Liver (tissue), 9 donors: ENCODE results near the gene PLEKHA6. TPM values are rescaled to one million over a fixed set of nuclear protein-coding genes. Genes with fewer than 3 reads are reported as not detected.

ENCODE experiments used
- DNase-seq: peaks from one replicate; pipeline ENCODE4 v3.0.0-alpha.2; 2017; ENCODE audit warnings: low spot score
- H3K27ac ChIP-seq, 2 donors: one replicate each; pipeline ENCODE4 v1.7.0; 2013; ENCODE audit warnings: inconsistent platforms in 2 of 2, low read length in 2 of 2, control low read depth in 1 of 2, low read depth in 1 of 2, mild to moderate bottlenecking in 1 of 2
- H3K27me3 ChIP-seq, 4 donors: one replicate each; pipeline versions ENCODE4 v1.6.1 to v1.7.0; 2013; ENCODE audit warnings: low read length in 3 of 4, inconsistent platforms in 1 of 4, mild to moderate bottlenecking in 1 of 4, moderate library complexity in 1 of 4; ENCODE audit not compliant: control insufficient read depth in 4 of 4, insufficient read depth in 4 of 4
- H3K36me3 ChIP-seq, 4 donors: one replicate each; pipeline versions ENCODE4 v1.6.1 to v1.7.0; 2013; ENCODE audit warnings: low read length in 3 of 4, mild to moderate bottlenecking in 3 of 4, low read depth in 1 of 4, moderate library complexity in 1 of 4; ENCODE audit not compliant: control insufficient read depth in 4 of 4, insufficient read depth in 3 of 4
- H3K4me1 ChIP-seq, 4 donors: one replicate each; pipeline versions ENCODE4 v1.6.1 to v1.7.0; 2013; ENCODE audit warnings: low read length in 3 of 4, mild to moderate bottlenecking in 3 of 4, moderate library complexity in 1 of 4; ENCODE audit not compliant: control insufficient read depth in 4 of 4, insufficient read depth in 4 of 4
- H3K4me3 ChIP-seq, 3 donors: one replicate each; pipeline versions ENCODE4 v1.6.1 to v1.7.0; 2013; ENCODE audit warnings: low read length in 3 of 3, control low read depth in 1 of 3, low read depth in 1 of 3, mild to moderate bottlenecking in 1 of 3
- H3K9ac ChIP-seq, 2 donors: one replicate each; pipeline ENCODE4 v1.7.0; 2013; ENCODE audit warnings: low read length in 2 of 2, mild to moderate bottlenecking in 2 of 2, moderate library complexity in 2 of 2, control low read depth in 1 of 2, low read depth in 1 of 2
- H3K9me3 ChIP-seq, 4 donors: one replicate each; pipeline versions ENCODE4 v1.6.1 to v1.7.0; 2013; ENCODE audit warnings: low read length in 3 of 4; ENCODE audit not compliant: control insufficient read depth in 4 of 4
- ATF3 ChIP-seq: IDR thresholded peaks from 2 replicates; pipeline ENCODE4 v1.6.1; 2016; ENCODE audit warnings: antibody characterized with exemption
- CTCF ChIP-seq: fragments of 150-350 bp; IDR thresholded peaks from 2 replicates; pipeline ENCODE4 v1.5.1; 2017; ENCODE audit warnings: improper control_type of control experiment, low read depth, low read length; ENCODE audit not compliant: missing input control
- EGR1 ChIP-seq, 2 donors: IDR thresholded peaks; 2 replicates each; pipeline ENCODE4 v1.6.1; 2016 to 2018; ENCODE audit warnings: antibody characterized with exemption in 2 of 2, low read depth in 2 of 2
- FOXA1 ChIP-seq: IDR thresholded peaks from 2 replicates; pipeline ENCODE4 v1.6.1; 2016; ENCODE audit warnings: antibody characterized with exemption
- FOXA2 ChIP-seq: IDR thresholded peaks from 2 replicates; pipeline ENCODE4 v1.6.1; 2016; ENCODE audit warnings: antibody characterized with exemption
- GABPA ChIP-seq, 2 donors: IDR thresholded peaks in 1 of 2; conservative IDR thresholded peaks in 1 of 2; 2 replicates each; pipeline ENCODE4 v1.6.1; 2016; ENCODE audit warnings: antibody characterized with exemption in 2 of 2, mild to moderate bottlenecking in 1 of 2, moderate library complexity in 1 of 2
- HNF4A ChIP-seq, 2 donors: conservative IDR thresholded peaks; 2 replicates each; pipeline ENCODE4 v1.6.1; 2016; ENCODE audit warnings: antibody characterized with exemption in 2 of 2, mild to moderate bottlenecking in 2 of 2
- HNF4G ChIP-seq: IDR thresholded peaks from 2 replicates; pipeline ENCODE4 v1.6.1; 2016; ENCODE audit warnings: antibody characterized with exemption
- NR2F2 ChIP-seq: IDR thresholded peaks from 2 replicates; pipeline ENCODE4 v1.6.1; 2016; ENCODE audit warnings: antibody characterized with exemption
- RAD21 ChIP-seq, 2 donors: IDR thresholded peaks; 2 replicates each; pipeline ENCODE4 v1.6.1; 2016; ENCODE audit warnings: antibody characterized with exemption in 2 of 2, mild to moderate bottlenecking in 2 of 2
- RXRA ChIP-seq, 2 donors: IDR thresholded peaks; 2 replicates each; pipeline ENCODE4 v1.6.1; 2017 to 2018; ENCODE audit warnings: antibody characterized with exemption in 2 of 2, mild to moderate bottlenecking in 1 of 2
- SP1 ChIP-seq: IDR thresholded peaks from 2 replicates; pipeline ENCODE4 v1.6.1; 2018; ENCODE audit warnings: antibody characterized with exemption, mild to moderate bottlenecking
- TAF1 ChIP-seq: conservative IDR thresholded peaks from 2 replicates; pipeline ENCODE4 v1.6.1; 2016; ENCODE audit warnings: antibody characterized with exemption, mild to moderate bottlenecking
- YY1 ChIP-seq: IDR thresholded peaks from 2 replicates; pipeline ENCODE4 v1.6.1; 2016; ENCODE audit warnings: antibody characterized with exemption, mild to moderate bottlenecking
- ZBTB33 ChIP-seq: IDR thresholded peaks from 2 replicates; pipeline ENCODE4 v1.6.1; 2016; ENCODE audit warnings: antibody characterized with exemption
- WGBS: extraction: QIAGEN DNeasy Blood & Tissue Kit; methylation state at CpG from one replicate; pipeline ENCODE4 v1.1.7; 2013; 5-methylcytosine and 5-hydroxymethylcytosine counted together
- polyA plus RNA-seq, 2 donors: library from polyadenylated mRNA; stranded (reverse) in 1 of 2; unstranded in 1 of 2; fragments of 200-250 nt in 1 of 2; fragments of >200 nt in 1 of 2; fragmentation: Nextera tagmentation in 1 of 2; extraction: Ambion mirVana in 1 of 2; gene quantifications; one replicate each; pipeline versions ENCODE4 v1.2.1 to v1.2.3, GENCODE V29; 2013 to 2015
- total RNA-seq, 2 donors: library from RNA; depleted of rRNA; stranded (reverse); fragments of >200 nt; gene quantifications; one replicate each; pipeline ENCODE4 v1.2.3, GENCODE V29; 2014
- TF ChIP-seq, protein P1 (sequence below): IDR thresholded peaks from 2 replicates; pipeline ENCODE4 v1.6.1; 2016; ENCODE audit warnings: antibody characterized with exemption
- TF ChIP-seq, protein P2 (sequence below): IDR thresholded peaks from 2 replicates; pipeline ENCODE4 v1.6.1; 2016; ENCODE audit warnings: antibody characterized with exemption, mild to moderate bottlenecking
- donor health status: healthy.
- donor health status: healthy.
- donor health status: healthy.
- donor health status: healthy.
- donor health status: healthy.

The PLEKHA6 gene
- total and polyA plus RNA-seq, 4 donors: 5.3 to 12.8 (median 7.6) TPM

- TF ChIP-seq ATF3 (no peak), RAD21 (IDR thresholded peaks at IDR 0.05) (no peak)
Observed at GRCh38 chr1:204354579-204354978, 5.2 kb downstream of the PLEKHA6 start (continued).

GRCh38 chr1:204353213-204353910, 6.4 kb downstream of the PLEKHA6 start:
- WGBS: 89% methylated on average over 5 of the region's 5 CpGs
- Histone ChIP-seq H3K9ac (no peak overlapping the region), H3K27ac (no peak overlapping the region), H3K27me3 (no peaks in the 10 kb centered on the region), H3K9me3 (no peaks in the 10 kb centered on the region), H3K36me3 (no peaks in the 10 kb centered on the region), H3K4me1 (peaks cover 0 to under 1% (median 0%) of the 10 kb centered on the region in 4 donors), H3K4me3 (no peak overlapping the region)
- no peak for TF ChIP-seq GABPA (IDR thresholded peaks at IDR 0.05 in 1 of 2, conservative IDR thresholded peaks at IDR 0.05 in 1 of 2)
- no peak for TF ChIP-seq ZBTB33
- DNase-seq: no peak

- H3K27me3 ChIP-seq: no peaks in the 10 kb centered on the region
- no peaks in the 10 kb centered on the region for H3K9me3 ChIP-seq
- H3K4me3 ChIP-seq: no peak overlapping the region
- H3K27ac ChIP-seq: no peak overlapping the region
- H3K36me3 ChIP-seq: no peaks in the 10 kb centered on the region
- TF ChIP-seq HNF4G (no peak), SP1 (no peak), FOXA2 (no peak), RXRA (IDR thresholded peaks at IDR 0.05) (no peak), EGR1 (IDR thresholded peaks at IDR 0.05; ENCODE audit: low read depth in 2 of 2) (no peak), NR2F2 (no peak), YY1 (no peak), RAD21 (IDR thresholded peaks at IDR 0.05) (no peak), FOXA1 (no peak), ATF3 (no peak), HNF4A (conservative IDR thresholded peaks at IDR 0.05) (no peak), GABPA (IDR thresholded peaks at IDR 0.05 in 1 of 2, conservative IDR thresholded peaks at IDR 0.05 in 1 of 2) (no peak), TAF1 (no peak), ZBTB33 (no peak), CTCF (no peak)
- TF ChIP-seq, protein P1, sequence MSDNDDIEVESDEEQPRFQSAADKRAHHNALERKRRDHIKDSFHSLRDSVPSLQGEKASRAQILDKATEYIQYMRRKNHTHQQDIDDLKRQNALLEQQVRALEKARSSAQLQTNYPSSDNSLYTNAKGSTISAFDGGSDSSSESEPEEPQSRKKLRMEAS: no peak
- TF ChIP-seq, protein P2, sequence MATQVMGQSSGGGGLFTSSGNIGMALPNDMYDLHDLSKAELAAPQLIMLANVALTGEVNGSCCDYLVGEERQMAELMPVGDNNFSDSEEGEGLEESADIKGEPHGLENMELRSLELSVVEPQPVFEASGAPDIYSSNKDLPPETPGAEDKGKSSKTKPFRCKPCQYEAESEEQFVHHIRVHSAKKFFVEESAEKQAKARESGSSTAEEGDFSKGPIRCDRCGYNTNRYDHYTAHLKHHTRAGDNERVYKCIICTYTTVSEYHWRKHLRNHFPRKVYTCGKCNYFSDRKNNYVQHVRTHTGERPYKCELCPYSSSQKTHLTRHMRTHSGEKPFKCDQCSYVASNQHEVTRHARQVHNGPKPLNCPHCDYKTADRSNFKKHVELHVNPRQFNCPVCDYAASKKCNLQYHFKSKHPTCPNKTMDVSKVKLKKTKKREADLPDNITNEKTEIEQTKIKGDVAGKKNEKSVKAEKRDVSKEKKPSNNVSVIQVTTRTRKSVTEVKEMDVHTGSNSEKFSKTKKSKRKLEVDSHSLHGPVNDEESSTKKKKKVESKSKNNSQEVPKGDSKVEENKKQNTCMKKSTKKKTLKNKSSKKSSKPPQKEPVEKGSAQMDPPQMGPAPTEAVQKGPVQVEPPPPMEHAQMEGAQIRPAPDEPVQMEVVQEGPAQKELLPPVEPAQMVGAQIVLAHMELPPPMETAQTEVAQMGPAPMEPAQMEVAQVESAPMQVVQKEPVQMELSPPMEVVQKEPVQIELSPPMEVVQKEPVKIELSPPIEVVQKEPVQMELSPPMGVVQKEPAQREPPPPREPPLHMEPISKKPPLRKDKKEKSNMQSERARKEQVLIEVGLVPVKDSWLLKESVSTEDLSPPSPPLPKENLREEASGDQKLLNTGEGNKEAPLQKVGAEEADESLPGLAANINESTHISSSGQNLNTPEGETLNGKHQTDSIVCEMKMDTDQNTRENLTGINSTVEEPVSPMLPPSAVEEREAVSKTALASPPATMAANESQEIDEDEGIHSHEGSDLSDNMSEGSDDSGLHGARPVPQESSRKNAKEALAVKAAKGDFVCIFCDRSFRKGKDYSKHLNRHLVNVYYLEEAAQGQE: no peak
- WGBS: 69% methylated on average over 20 of the region's 20 CpGs
- peaks cover 0 to 2% (median 0%) of the 10 kb centered on the region in 4 donors for H3K4me1 ChIP-seq
- H3K9ac ChIP-seq: no peak overlapping the region
- peak; percentile 48 for DNase-seq
Observed at GRCh38 chr1:204350857-204351573, 8.7 kb downstream of the PLEKHA6 start.
